H7 (cell line): ENCODE data around the gene PAFAH1B1. TPM values are rescaled to one million over a fixed set of nuclear protein-coding genes. Genes with fewer than 3 reads are reported as not detected.
"Not testable (repeated sequence)": the region's sequence is repeated elsewhere in the genome, so short reads cannot be mapped to it uniquely, and the experiment has no call there.

Source experiments
- DNase-seq: peaks from one replicate; pipeline ENCODE4 v3.0.0; 2012
- H3K27me3 ChIP-seq: 2 replicates; pipeline ENCODE4 v1.6.0; 2011; ENCODE audit warnings: mild to moderate bottlenecking, low read length; ENCODE audit not compliant: control insufficient read depth, insufficient read depth
- H3K36me3 ChIP-seq: replicated peaks from 2 replicates; pipeline ENCODE4 v1.5.1; 2011; ENCODE audit warnings: low read length; ENCODE audit not compliant: control insufficient read depth, insufficient read depth
- H3K4me3 ChIP-seq: 2 replicates; pipeline ENCODE4 v1.5.1; 2011; ENCODE audit warnings: low read depth, mild to moderate bottlenecking, control low read depth, low read length, moderate library complexity; ENCODE audit not compliant: insufficient read depth
- total RNA-seq: library from RNA; depleted of rRNA; stranded (reverse); fragments of >200 nt; shearing (Covaris generic); gene quantifications from 2 replicates; pipeline ENCODE4 v1.2.3, GENCODE V29; 2014

PAFAH1B1 gene
- total RNA-seq, 1 experiment from 2014 or later = 79.6 TPM

GRCh38 chr17:2694381-2695242, 101.2 kb downstream of the PAFAH1B1 start:
- DNase-seq = peak; percentile 57
- H3K4me3 ChIP-seq = no peak overlapping the region
- peaks cover 5% of the 10 kb centered on the region for H3K36me3 ChIP-seq
- H3K27me3 ChIP-seq = no peaks in the 10 kb centered on the region

GRCh38 chr17:2695243-2695960, 101.9 kb downstream of the PAFAH1B1 start:
- H3K27me3 ChIP-seq = no peaks in the 10 kb centered on the region
- H3K36me3 ChIP-seq = peaks cover 7% of the 10 kb centered on the region
- H3K4me3 ChIP-seq = no peak overlapping the region
- DNase-seq = no peak

- H3K27me3 ChIP-seq = no peaks in the 10 kb centered on the region
- no peak overlapping the region for H3K4me3 ChIP-seq
- H3K36me3 ChIP-seq = peaks cover 7% of the 10 kb centered on the region
- DNase-seq = peak; percentile 62
Measured at GRCh38 chr17:2695961-2696760, 102.7 kb downstream of the PAFAH1B1 start.

GRCh38 chr17:2697611-2698162, 104.2 kb downstream of the PAFAH1B1 start:
- H3K27me3 ChIP-seq = no peaks in the 10 kb centered on the region
- no peak overlapping the region for H3K4me3 ChIP-seq
- H3K36me3 ChIP-seq = peaks cover 9% of the 10 kb centered on the region
- peak; percentile 73 for DNase-seq

- DNase-seq = peak; percentile 31
- not testable (repeated sequence) for H3K36me3 ChIP-seq
Measured at GRCh38 chr17:2699216-2699805, 105.9 kb downstream of the PAFAH1B1 start.

GRCh38 chr17:2700030-2700490, 106.6 kb downstream of the PAFAH1B1 start:
- peak; percentile 53 for DNase-seq
- H3K36me3 ChIP-seq = peaks cover 9% of the 10 kb centered on the region
- H3K4me3 ChIP-seq = no peak overlapping the region
- H3K27me3 ChIP-seq = no peaks in the 10 kb centered on the region

More at GRCh38 chr17:2699216-2699805, 105.9 kb downstream of the PAFAH1B1 start:
- not testable (repeated sequence) for H3K4me3 ChIP-seq, H3K27me3 ChIP-seq

- DNase-seq = peak; percentile 46
- no peak overlapping the region for H3K4me3 ChIP-seq
- peaks cover 9% of the 10 kb centered on the region for H3K36me3 ChIP-seq
- H3K27me3 ChIP-seq = no peaks in the 10 kb centered on the region
Measured at GRCh38 chr17:2700491-2701141, 107.2 kb downstream of the PAFAH1B1 start.

- peak; percentile 59 for DNase-seq
- Histone ChIP-seq H3K4me3 (no peak overlapping the region), H3K27me3 (no peaks in the 10 kb centered on the region), H3K36me3 (peaks cover 9% of the 10 kb centered on the region)
Measured at GRCh38 chr17:2701161-2701995, 107.9 kb downstream of the PAFAH1B1 start.

GRCh38 chr17:2701996-2702741, 108.7 kb downstream of the PAFAH1B1 start:
- peak; percentile 83 for DNase-seq
- Histone ChIP-seq H3K36me3 (peaks cover 6% of the 10 kb centered on the region), H3K27me3 (no peaks in the 10 kb centered on the region), H3K4me3 (no peak overlapping the region)

GRCh38 chr17:2703181-2703580, 109.7 kb downstream of the PAFAH1B1 start:
- Histone ChIP-seq H3K27me3 (no peaks in the 10 kb centered on the region), H3K36me3 (peaks cover 6% of the 10 kb centered on the region), H3K4me3 (no peak overlapping the region)
- DNase-seq = peak; percentile 52

GRCh38 chr17:2703606-2704005, 110.2 kb downstream of the PAFAH1B1 start:
- Histone ChIP-seq H3K4me3 (no peak overlapping the region), H3K36me3 (peaks cover 6% of the 10 kb centered on the region), H3K27me3 (no peaks in the 10 kb centered on the region)
- peak; percentile 49 for DNase-seq
